ENCODE data around the gene RARS1.

DNA sequence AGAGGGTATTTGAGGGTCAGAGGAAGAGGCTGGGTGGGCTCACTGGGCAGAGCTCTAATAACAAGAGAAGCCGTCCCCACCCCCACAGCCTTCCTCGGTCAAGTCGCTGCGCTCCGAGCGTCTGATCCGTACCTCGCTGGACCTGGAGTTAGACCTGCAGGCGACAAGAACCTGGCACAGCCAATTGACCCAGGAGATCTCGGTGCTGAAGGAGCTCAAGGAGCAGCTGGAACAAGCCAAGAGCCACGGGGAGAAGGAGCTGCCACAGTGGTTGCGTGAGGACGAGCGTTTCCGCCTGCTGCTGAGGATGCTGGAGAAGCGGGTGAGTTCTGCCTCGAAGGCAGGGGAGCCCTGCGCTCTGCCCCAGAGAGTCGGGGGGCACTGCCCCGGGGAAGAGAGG is 21.6 kb upstream of the RARS1 start:
- TF ChIP-seq, protein P1, sequence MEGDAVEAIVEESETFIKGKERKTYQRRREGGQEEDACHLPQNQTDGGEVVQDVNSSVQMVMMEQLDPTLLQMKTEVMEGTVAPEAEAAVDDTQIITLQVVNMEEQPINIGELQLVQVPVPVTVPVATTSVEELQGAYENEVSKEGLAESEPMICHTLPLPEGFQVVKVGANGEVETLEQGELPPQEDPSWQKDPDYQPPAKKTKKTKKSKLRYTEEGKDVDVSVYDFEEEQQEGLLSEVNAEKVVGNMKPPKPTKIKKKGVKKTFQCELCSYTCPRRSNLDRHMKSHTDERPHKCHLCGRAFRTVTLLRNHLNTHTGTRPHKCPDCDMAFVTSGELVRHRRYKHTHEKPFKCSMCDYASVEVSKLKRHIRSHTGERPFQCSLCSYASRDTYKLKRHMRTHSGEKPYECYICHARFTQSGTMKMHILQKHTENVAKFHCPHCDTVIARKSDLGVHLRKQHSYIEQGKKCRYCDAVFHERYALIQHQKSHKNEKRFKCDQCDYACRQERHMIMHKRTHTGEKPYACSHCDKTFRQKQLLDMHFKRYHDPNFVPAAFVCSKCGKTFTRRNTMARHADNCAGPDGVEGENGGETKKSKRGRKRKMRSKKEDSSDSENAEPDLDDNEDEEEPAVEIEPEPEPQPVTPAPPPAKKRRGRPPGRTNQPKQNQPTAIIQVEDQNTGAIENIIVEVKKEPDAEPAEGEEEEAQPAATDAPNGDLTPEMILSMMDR (IDR thresholded peaks at IDR 0.05) = no peak
- TF ChIP-seq POLR2A (IDR thresholded peaks at IDR 0.05) = no peak
